HepG2 (cell line): ENCODE results near the gene PANK2.

Source experiments
- CCDC6 ChIP-seq: sonication (generic); formaldehyde crosslinking; IDR thresholded peaks from 2 replicates; pipeline ENCODE4 v1.8.1; 2022; ENCODE audit warnings: mild to moderate bottlenecking, missing genetic modification reagents, moderate library complexity
- HNF4G ChIP-seq, 2 experiments: sonication (generic) in 1 of 2; formaldehyde crosslinking in 1 of 2; IDR thresholded peaks; 2 replicates each; pipeline versions ENCODE4 v1.4.0 to v1.6.1; 2011 to 2020; ENCODE audit warnings: borderline replicate concordance in 2 of 2, low read depth in 2 of 2, mild to moderate bottlenecking in 2 of 2, low read length in 1 of 2, missing genetic modification reagents in 1 of 2, moderate library complexity in 1 of 2

- no peak for TF ChIP-seq HNF4G (IDR thresholded peaks at IDR 0.05; ENCODE audit: borderline replicate concordance, low read depth, low read length)
- no peak for TF ChIP-seq HNF4G (CRISPR knock-in tag; IDR thresholded peaks at IDR 0.05; ENCODE audit: borderline replicate concordance, low read depth)
- no peak for TF ChIP-seq CCDC6 (CRISPR knock-in tag)
Measured at GRCh38 chr20:3848565-3848964, 40.6 kb upstream of the PANK2 start.
